HG02885 (cell line): ENCODE measurements around the gene ERAS.
"Not testable (repeated sequence)": the region's sequence is repeated elsewhere in the genome, so short reads cannot be mapped to it uniquely, and the experiment has no call there.

Source experiments
- ATAC-seq: cut with Tn5 transposase; IDR thresholded peaks from one replicate; pipeline ENCODE4 v1.9.1; 2021; ENCODE audit warnings: mild to moderate bottlenecking; ENCODE audit not compliant: unreplicated experiment, poor library complexity

ERAS gene

DNA sequence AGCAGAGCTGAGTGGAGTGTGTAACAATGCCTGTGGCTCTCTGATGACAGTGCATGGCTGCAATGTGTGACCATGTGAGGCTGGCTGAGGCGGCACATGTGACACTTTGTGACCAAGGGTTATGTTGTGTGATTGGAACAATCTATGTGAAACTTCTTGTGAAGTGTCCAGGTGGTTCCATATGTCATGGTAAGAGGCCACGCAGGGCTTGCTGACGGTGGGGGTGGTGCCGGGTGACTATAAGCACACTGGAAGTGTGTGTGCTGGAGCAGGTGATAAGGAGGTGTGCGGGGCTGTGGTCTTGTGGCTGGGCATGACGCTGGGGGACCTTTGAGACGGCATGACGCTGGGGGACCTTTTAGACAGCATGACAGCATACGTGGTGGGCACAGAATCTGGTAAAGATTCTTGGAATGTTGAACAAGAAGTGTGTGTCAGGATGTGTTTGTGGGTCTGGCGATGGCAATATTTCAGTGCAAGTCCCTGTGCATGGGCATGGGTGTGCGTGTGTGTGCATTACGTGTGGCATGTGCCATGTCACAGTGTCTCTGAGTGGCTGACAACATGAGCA is 31.9 kb upstream of the ERAS start:
- no peak for ATAC-seq

DNA sequence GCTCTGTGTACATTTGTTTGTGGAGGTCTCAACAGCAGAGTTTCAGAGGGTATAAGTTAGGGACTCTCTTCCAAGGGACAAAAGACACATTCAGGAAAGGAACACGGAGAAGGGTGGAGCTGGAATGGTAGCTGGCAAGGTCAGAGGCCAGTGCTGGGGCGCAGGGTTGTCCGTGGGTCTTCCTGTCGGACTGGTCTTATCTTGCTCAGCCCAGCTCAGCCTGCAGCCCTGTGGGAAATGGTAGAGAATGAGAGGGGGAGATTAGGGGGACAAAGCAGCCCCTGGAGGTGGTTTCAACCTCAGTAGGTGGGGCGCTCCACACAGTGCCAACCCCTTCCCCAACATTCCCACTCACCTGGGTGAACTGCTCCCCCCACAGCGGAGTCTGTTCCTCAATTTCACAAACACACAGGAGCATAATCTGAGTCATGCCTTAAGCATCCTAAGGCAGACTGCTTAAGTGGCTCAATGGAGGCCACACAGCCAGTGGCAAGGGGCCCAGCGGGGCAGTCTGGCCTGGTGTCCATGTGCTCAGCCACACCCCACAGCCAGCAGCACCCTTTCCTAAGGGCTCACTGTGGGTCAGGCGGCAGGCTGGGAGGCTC is 31.3 kb upstream of the ERAS start:
- no peak for ATAC-seq

DNA sequence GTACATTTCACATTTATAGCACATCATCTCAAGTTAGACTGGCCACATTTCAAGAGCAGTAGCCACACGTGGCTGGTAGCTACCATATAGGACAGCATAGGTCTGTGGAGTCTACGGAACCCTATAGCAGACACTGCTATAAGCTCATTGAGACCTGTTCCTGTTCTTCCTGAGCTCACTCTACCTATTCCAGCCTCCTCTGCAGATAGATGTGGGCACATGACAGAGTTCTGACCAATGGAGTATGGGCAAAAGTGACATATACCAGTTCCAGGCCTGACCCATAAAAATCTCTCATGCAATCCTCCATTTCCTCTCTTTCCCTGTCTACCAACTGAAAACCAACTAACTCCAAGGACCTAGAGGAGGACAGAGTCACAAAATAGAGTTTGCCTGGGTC is 28.0 kb upstream of the ERAS start:
- ATAC-seq, result no peak

DNA sequence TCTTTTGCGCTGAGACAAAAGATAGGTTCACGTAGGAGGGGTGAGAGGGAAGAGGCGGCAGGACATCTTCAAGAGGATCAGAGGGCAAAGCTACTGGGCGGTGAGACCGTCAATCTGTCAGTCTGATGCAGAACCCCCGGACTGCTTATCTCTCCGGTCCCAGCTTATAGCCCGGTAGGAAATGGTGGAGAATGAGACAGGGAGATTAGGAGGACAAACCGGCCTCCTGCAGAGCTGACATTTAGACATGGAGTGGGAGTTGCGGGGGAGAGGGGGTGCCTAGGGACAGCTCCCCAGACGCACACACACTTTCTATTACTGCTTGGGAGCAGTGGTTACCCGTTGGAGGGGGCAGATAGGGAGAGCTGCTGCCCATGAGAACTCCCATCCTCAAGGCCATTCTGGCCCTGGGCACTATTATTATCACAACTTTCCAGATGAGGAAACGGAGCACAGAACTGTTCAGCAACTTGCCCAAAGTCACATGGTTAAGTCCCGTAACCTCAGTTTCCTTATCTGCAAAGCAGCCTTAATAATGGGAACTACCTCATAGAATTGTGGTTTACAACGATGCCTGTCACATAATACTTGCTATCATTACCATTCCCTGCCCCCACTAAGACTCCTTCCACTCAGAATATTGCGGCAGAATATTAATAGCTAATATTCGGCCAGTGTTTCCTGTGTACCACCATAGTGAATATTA is 25.6 kb upstream of the ERAS start:
- no peak for ATAC-seq

DNA sequence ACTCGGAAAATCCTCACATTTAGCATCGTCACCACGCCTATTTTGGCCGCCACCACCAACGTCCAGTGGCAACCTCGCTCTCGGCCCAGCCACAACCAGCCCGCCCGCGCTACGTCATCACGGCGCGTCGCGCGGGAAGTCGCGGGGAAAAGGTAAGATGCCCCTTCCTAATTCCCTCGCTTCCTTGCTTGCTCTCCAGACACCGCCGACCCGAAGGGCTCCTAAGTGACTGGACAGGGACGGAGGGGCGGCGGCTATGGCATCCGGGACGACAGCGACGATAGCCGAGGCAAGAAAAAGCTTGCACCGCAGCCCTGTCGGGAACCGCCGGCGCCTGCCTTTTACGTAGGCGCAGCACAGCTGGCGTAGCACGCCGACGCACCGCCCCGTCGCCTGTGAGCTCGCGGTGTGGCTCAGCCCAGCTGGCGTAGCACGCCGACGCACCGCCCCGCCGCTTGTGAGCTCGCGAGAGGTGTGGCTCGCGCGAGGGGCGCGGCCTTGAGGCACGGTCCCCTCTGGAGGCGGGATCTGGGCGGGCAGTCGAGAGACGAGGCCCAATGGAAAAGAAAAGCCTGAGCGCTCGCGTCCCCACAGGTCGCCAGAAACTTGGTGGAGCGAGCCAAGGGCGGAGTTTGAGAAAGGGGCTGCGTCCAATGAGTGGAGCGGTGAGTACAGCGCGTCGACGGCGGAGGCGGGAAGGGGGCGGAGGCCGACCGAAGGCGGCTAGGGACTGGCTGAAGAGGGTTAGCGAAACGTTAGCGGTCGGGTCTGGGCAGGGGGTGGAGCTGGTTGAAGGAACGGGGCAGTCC is 24.8 kb upstream of the ERAS start, which contains the start of gene HDAC6:
Gene HDAC6 (plus strand): TSS at position 788 of the 809 bp plus-strand sequence. CDS start 626 bp downstream, outside the sequence.
- ATAC-seq, result peak; percentile 83

DNA sequence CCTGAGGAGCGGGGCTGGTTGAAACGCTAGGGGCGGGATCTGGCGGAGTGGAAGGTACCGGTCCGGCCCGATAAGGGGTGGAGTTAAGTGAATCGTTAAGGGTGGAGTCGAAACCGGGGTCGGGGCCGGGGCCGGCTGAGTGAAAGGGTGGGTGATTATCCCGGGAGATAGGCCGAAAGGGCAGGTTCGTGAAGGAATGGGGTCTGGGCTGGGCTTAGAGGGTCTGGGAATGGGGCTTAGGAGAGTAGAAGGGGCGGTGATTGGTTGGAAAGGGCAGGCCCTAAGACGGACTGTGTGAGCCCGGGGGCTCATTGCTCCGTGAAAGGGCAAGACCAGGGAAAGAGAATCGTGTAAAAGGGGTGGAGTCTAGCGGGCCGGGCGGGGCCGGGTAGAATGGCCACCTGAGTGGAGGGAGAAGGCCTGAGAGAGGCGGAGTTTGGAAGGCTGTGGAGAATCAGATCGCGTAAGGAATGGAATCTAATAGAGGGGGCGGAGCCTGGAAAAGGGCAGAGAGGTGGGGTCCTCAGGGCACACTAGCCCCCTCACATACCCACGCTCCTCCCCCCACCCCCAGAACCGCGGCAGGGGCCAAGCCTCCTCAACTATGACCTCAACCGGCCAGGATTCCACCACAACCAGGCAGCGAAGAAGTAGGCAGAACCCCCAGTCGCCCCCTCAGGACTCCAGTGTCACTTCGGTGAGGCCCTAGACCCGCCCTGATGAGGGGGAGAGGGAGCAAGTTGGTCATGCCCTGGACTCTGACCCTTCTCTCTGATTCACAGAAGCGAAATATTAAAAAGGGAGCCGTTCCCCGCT is 24.0 kb upstream of the ERAS start:
- ATAC-seq, result peak; percentile 44

DNA sequence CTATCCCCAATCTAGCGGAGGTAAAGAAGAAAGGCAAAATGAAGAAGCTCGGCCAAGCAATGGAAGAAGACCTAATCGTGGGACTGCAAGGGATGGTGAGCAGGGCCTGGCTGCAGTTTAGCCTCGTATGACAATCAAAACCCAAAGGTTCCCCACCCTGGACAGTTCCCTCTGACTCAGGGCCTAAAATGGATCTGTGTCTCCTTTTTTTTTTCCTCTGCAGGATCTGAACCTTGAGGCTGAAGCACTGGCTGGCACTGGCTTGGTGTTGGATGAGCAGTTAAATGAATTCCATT is 23.5 kb upstream of the ERAS start:
- no peak for ATAC-seq

DNA sequence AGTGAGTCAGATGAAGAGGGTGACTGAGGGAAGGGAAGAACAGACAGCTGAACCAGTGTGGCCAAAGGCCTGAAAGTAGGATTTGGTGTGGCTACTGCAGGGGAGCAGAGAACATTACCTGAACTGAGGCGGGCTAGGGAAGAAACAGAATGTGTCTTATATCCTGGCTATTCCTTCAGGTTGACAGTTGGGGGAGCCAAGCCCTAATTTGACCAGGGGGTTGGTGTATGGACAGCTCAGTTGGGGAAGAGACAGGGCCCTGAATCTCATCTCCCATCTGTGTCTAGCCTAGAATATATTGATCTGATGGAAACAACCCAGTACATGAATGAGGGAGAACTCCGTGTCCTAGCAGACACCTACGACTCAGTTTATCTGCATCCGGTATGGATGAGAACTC is 20.2 kb upstream of the ERAS start:
- ATAC-seq, result no peak

DNA sequence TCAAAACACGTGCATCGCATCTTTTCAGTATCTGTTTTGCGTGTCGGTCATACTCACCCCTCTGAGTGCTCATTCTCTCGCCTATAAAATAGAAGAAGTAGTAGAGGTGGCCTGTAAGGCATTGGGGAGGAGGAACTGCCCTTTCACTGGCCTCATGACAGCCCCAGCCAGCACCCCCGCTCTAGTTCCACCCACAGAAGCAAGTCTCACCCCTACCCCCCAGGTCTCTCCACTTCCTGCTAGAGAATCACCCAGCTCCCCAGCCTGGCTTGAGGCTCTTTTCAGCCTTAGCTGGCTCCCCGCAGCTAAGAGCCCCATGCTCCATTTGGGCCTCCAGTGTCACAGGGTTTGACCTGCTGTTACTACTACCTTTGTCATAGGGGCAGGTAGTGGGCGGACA is 12.7 kb upstream of the ERAS start:
- no peak for ATAC-seq

DNA sequence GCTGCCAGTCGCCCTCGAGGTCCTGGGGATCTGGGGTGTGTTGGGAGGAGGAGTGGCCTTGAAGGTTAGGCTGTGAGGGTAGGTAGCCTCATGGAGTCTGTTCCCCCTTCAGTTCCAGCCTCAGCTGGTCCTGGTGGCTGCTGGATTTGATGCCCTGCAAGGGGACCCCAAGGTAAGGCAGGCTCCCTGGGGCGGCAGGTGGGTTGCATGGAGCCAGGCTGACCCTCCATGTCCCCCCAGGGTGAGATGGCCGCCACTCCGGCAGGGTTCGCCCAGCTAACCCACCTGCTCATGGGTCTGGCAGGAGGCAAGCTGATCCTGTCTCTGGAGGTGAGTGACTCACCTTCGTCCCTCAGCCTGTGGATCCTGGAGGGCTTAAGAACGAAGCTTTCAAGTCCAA is 11.6 kb upstream of the ERAS start:
- no peak for ATAC-seq

DNA sequence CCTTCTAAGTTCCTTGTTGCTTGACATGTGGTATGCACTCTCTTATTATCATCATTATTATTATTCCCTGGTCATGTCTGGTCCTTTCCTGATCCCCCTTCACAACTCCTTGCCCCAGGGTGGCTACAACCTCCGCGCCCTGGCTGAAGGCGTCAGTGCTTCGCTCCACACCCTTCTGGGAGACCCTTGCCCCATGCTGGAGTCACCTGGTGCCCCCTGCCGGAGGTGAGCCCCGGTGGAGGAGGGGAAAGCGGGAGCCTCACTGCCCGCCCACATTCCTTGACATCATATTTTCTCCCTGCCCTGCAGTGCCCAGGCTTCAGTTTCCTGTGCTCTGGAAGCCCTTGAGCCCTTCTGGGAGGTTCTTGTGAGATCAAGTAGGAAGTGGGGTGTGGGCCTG is 11.0 kb upstream of the ERAS start:
- no peak for ATAC-seq

DNA sequence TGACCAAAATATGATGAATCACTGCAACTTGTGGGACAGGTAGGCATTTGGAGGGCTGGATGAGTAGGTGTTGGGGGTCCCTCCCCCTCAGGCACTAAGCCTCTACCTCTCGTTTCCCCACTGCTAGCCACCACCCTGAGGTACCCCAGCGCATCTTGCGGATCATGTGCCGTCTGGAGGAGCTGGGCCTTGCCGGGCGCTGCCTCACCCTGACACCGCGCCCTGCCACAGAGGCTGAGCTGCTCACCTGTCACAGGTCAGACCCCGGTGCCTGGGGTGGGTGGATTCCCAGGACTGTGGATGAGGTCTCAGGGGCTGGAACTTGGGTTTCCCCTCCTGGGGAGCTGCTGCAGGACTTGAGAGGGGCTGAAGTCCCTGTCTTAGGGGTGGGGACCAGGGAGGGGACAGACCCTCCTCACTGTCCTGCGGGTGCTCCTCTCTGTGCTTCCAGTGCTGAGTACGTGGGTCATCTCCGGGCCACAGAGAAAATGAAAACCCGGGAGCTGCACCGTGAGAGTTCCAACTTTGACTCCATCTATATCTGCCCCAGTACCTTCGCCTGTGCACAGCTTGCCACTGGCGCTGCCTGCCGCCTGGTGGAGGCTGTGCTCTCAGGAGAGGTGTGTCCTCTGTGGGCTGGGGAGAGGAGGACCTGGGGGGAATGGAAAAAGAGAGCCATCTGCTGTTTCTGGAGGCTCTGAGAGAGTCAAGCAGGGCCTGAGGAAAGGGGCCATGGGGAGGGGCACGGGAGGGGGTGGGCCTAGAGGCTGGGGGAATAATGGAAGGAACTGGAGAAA is 10.1 kb upstream of the ERAS start:
- no peak for ATAC-seq

DNA sequence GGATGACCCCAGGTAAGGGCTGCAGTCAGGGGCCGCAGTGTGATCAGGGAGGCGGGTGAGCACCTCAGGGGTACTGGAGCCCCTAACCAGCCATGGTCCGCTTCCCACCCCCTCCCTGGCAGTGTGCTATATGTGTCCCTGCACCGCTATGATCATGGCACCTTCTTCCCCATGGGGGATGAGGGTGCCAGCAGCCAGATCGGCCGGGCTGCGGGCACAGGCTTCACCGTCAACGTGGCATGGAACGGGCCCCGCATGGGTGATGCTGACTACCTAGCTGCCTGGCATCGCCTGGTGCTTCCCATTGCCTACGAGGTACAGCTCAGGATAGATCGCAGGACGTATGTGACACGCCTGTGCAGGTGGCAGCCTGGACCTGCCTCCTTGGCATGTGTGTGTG is 8.2 kb upstream of the ERAS start:
- ATAC-seq, result no peak

DNA sequence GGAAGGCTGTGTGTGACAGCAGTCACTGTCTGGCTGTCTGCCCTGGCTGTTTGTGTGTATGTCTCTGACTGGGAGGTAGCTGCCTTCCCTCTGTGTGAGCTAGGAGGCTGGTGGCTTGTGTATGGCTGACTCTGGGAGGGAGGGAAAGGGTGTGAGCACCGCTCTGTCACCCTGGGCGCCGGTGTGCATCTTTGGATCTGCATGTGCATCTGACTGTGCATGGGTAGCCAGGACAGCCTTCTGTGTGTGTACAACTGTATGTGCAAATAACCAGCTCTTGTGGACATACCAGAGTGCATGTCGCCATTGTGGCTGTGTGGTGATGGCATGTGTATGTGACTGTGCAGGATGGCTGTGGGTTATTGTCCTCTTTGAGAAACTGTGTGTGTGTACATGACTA is 7.4 kb upstream of the ERAS start:
- no peak for ATAC-seq

DNA sequence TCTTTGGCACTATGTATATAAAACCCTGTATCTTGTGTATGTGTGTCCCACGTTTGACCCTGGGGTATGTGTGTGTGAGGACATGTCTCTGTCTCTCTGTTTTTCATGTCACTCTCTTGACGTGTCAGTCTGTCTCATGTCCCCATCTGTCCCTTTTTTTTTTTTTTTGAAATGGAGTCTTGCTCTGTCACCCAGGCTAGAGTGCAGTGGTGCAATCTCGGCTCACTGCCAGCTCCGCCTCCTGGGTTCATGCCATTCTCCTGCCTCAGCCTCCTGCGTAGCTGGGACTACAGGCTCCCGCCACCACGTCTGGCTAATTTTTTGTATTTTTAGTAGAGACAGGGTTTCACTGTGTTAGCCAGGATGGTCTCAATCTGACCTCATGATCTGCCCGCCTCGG is 6.9 kb upstream of the ERAS start:
- ATAC-seq, result not testable (repeated sequence)

DNA sequence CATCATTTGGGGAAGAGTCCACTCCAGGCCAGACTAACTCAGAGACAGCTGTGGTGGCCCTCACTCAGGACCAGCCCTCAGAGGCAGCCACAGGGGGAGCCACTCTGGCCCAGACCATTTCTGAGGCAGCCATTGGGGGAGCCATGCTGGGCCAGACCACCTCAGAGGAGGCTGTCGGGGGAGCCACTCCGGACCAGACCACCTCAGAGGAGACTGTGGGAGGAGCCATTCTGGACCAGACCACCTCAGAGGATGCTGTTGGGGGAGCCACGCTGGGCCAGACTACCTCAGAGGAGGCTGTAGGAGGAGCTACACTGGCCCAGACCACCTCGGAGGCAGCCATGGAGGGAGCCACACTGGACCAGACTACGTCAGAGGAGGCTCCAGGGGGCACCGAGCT is 3.3 kb upstream of the ERAS start:
- ATAC-seq, result no peak

DNA sequence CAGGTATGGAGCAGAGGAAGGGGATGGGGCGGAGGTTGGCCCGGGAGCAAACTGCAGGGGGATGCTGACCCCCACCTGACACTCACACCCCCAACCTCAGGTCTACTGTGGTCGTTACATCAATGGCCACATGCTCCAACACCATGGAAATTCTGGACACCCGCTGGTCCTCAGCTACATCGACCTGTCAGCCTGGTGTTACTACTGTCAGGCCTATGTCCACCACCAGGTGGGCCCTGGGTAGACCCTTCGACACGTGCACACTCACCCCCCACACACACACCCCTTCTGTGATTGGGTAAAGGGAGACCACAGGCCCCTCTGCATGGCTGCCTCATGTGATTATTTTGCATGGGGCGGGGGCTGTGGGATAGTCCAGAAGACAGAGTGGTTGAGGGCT is 2.2 kb upstream of the ERAS start:
- ATAC-seq, result no peak

DNA sequence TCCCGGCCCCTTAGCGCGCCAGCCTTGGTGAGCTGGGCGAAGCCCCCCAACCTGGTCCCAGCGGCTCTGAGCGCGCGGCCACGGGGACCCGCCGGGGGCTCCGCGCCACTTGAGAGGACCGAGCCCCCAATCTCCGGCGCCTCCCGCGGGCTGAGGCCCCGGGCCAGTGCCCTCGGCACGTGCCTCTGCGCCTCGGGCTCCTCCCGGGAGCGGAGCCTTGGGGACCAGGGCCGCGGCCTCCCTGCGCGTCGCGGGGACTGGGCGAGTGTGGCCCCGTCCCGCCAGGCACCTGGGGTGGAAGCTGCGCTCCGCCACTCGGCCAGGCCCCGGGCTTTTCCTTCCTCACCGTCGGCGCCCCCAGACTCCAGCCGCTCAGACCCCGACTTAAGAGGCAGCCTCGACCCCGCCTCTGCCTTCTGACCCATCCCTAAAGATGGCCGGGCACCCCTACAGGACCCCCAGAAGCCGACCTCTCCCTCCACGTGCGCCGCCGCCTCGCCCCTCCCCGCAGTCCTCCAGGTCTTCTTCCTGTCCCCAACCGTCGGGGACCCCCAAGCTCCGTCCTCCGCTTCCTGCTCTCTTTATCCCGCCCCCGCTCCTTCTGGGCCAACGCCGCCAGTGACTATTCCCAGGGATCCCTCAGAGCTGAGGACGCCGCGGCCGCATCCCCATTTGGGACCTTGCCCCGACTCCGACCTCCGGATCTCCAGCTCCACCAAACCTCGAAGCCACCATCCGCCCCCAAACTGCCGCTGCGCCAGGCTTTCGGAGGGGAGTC is 752 bp downstream of the ERAS start:
- no peak for ATAC-seq

DNA sequence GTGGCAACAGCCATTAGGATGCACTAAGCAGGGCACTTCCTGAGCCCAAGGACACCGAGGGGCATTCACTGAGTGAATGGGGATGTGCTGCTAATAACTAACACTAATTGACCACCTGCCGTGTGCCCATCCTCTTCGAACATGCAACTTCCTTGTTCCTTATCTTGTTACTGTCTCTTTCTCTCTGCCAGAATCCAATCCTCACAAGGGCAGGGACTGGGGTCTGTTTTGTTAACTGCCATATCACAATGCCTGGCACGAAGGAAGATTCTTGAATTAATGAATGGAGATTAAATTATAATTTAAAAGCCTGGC is 1.3 kb downstream of the ERAS start:
- no peak for ATAC-seq
